K562 (cell line): Measurements from ENCODE around the gene FAM161A. TPM values are rescaled to one million over a fixed set of nuclear protein-coding genes. Genes with fewer than 3 reads are reported as not detected.
A peak's percentile ranks its signal among the peaks of the same experiment; 100 is the strongest.

ENCODE experiments used
- ATF7 ChIP-seq: fragments of 450-650 bp; IDR thresholded peaks from 2 replicates; pipeline ENCODE4 v1.7.1; 2014; ENCODE audit warnings: mild to moderate bottlenecking, moderate library complexity
- BMI1 ChIP-seq: fragments of 150-350 bp; IDR thresholded peaks from 2 replicates; pipeline ENCODE4 v1.6.1; 2014; ENCODE audit warnings: low read length
- CBX1 ChIP-seq: sonication (generic); IDR thresholded peaks from 2 replicates; pipeline ENCODE4 v1.6.1; 2016; ENCODE audit warnings: antibody characterized with exemption, low read depth, mild to moderate bottlenecking
- CTBP1 ChIP-seq: fragments of 450-650 bp; IDR thresholded peaks from 2 replicates; pipeline ENCODE4 v1.6.1; 2016; ENCODE audit warnings: borderline replicate concordance
- E2F5 ChIP-seq: sonication (generic); formaldehyde crosslinking; IDR thresholded peaks from 2 replicates; pipeline ENCODE4 v1.8.0; 2022; ENCODE audit warnings: mild to moderate bottlenecking, missing genetic modification reagents
- HDAC2 ChIP-seq: fragments of 450-650 bp; IDR thresholded peaks from 2 replicates; pipeline ENCODE4 v1.6.1; 2016; ENCODE audit warnings: mild to moderate bottlenecking
- KAT7 ChIP-seq: sonication (generic); formaldehyde crosslinking; IDR thresholded peaks from 2 replicates; pipeline ENCODE4 v1.8.0; 2022; ENCODE audit warnings: missing genetic modification reagents, mild to moderate bottlenecking, borderline replicate concordance
- KHSRP ChIP-seq: fragments of 450-650 bp; IDR thresholded peaks from 2 replicates; pipeline ENCODE4 v1.6.1; 2017
- KLF16 ChIP-seq: IDR thresholded peaks from 2 replicates; pipeline ENCODE4 v1.6.1; 2016; ENCODE audit warnings: antibody characterized with exemption
- LCOR ChIP-seq: sonication (generic); formaldehyde crosslinking; IDR thresholded peaks from 2 replicates; pipeline ENCODE4 v1.8.0; 2022; ENCODE audit warnings: mild to moderate bottlenecking, missing genetic modification reagents
- MNT ChIP-seq, 2 experiments: fragments of 450-650 bp; conservative IDR thresholded peaks; 2 replicates each; pipeline ENCODE4 v1.6.1; 2017; ENCODE audit warnings: mild to moderate bottlenecking in 2 of 2, moderate library complexity in 2 of 2
- OTX1 ChIP-seq: fragments of 450-650 bp; formaldehyde crosslinking; IDR thresholded peaks from 2 replicates; pipeline ENCODE4 v1.4.0; 2022; ENCODE audit warnings: mild to moderate bottlenecking
- PHF8 ChIP-seq: fragments of 200-600 bp; sonication (generic); IDR thresholded peaks from 2 replicates; pipeline ENCODE4 v1.6.1; 2012; ENCODE audit warnings: mixed run types, mild to moderate bottlenecking, inconsistent platforms, low read length, moderate library complexity, borderline replicate concordance
- RBM14 ChIP-seq: fragments of 200-400 bp; formaldehyde crosslinking; IDR thresholded peaks from 2 replicates; pipeline ENCODE4 v1.6.1; 2018; ENCODE audit warnings: low read depth, mild to moderate bottlenecking, low read length, moderate library complexity, borderline replicate concordance; ENCODE audit not compliant: insufficient read depth
- RFX1 ChIP-seq: fragments of 450-650 bp; IDR thresholded peaks from 2 replicates; pipeline ENCODE4 v1.6.1; 2016; ENCODE audit warnings: mild to moderate bottlenecking, moderate library complexity
- RFX7 ChIP-seq: fragments of 250-450 bp; sonication (Bioruptor Pico); IDR thresholded peaks from 2 replicates; pipeline ENCODE4 v1.5.1; 2021; ENCODE audit warnings: mild to moderate bottlenecking
- SETDB1 ChIP-seq: IDR thresholded peaks from one replicate; pipeline ENCODE4 v1.6.1; 2012; ENCODE audit warnings: low read length, control low read depth, inconsistent platforms
- SIN3A ChIP-seq, 2 experiments: fragments of 150-350 bp in 1 of 2; IDR thresholded peaks; 2 replicates each; pipeline ENCODE4 v1.6.1; 2011 to 2016; ENCODE audit warnings: borderline replicate concordance in 2 of 2, low read depth in 2 of 2, low read length in 2 of 2, mild to moderate bottlenecking in 2 of 2, moderate library complexity in 2 of 2; ENCODE audit not compliant: control insufficient read depth in 1 of 2
- SMARCA5 ChIP-seq: fragments of 450-650 bp; IDR thresholded peaks from 2 replicates; pipeline ENCODE4 v1.6.1; 2016
- SREBF2 ChIP-seq: sonication (generic); formaldehyde crosslinking; IDR thresholded peaks from 2 replicates; pipeline ENCODE4 v1.4.0; 2020; ENCODE audit warnings: mild to moderate bottlenecking, missing genetic modification reagents
- ZBTB33 ChIP-seq: sonication (generic); formaldehyde crosslinking; IDR thresholded peaks from 2 replicates; pipeline ENCODE4 v1.8.1; 2023; ENCODE audit warnings: mild to moderate bottlenecking, missing genetic modification reagents
- ZKSCAN3 ChIP-seq: fragments of 250-450 bp; sonication (Bioruptor Pico); IDR thresholded peaks from 2 replicates; pipeline ENCODE4 v1.4.0; 2020
- ZNF311 ChIP-seq: fragments of 250-450 bp; sonication (Bioruptor Pico); IDR thresholded peaks from 2 replicates; pipeline ENCODE4 v1.4.0; 2020; ENCODE audit warnings: mild to moderate bottlenecking, moderate library complexity
- ZNF507 ChIP-seq: conservative IDR thresholded peaks from 2 replicates; pipeline ENCODE4 v1.6.1; 2017; ENCODE audit warnings: missing genetic modification characterization, missing compliant biosample characterization
- polyA plus RNA-seq, 8 experiments: library from polyadenylated mRNA; depleted of rRNA in 4 of 8; stranded (reverse) in 5 of 8; unstranded in 3 of 8; fragments of >200 nt; fragmentation: Nextera tagmentation in 2 of 8; fragmentation: Illumina TruSeq in 1 of 8; extraction: Ambion mirVana in 2 of 8; extraction: Trizol in 1 of 8; gene quantifications; 2 replicates each; pipeline versions ENCODE4 v1.2.1 to v1.2.3, GENCODE V29; 2011 to 2014; ENCODE audit warnings: inconsistent platforms in 1 of 8, missing spikeins in 1 of 8
- total RNA-seq, 7 experiments: library from RNA; depleted of rRNA in 6 of 7; stranded (reverse); fragments of >200 nt in 6 of 7; fragmentation: Illumina TruSeq in 2 of 7; extraction: Trizol in 2 of 7; gene quantifications; 2 replicates each; pipeline versions ENCODE4 v1.2.1 to v1.2.3, GENCODE V29; 2011 to 2021; ENCODE audit warnings: low replicate concordance in 1 of 7

FAM161A gene
- total and polyA plus RNA-seq, 9 of the 15 experiments (the other 6 are each of a cell fraction or from before 2014, with no cell fraction given): 0.27 to 1.4 (median 0.80) TPM

GRCh38 chr2:61853847-61854563 lies at the start of gene FAM161A (continued):
- no peak for TF ChIP-seq E2F5 (CRISPR knock-in tag)
- TF ChIP-seq RFX1: peak; percentile 94
- no peak for TF ChIP-seq SETDB1
- TF ChIP-seq CBX1: no peak
- no peak for TF ChIP-seq RBM14
- TF ChIP-seq ZNF311 (CRISPR knock-in tag): no peak
- TF ChIP-seq ZNF507 (tag): no peak
- TF ChIP-seq ATF7: peak; percentile 17; the same call in 1 of the 2 replicates
- TF ChIP-seq SMARCA5: no peak
- no peak for TF ChIP-seq KLF16
- no peak for TF ChIP-seq ZBTB33
- peak; percentile 66; the same call in 1 of the 2 replicates for TF ChIP-seq KAT7 (CRISPR knock-in tag)
- peak; percentile 55; the same call in 1 of the 2 replicates for TF ChIP-seq BMI1
- no peak for TF ChIP-seq RFX7 (CRISPR knock-in tag)
- peak; percentile 59; the same call in 1 of the 2 replicates for TF ChIP-seq HDAC2
- no peak for TF ChIP-seq OTX1
- peak; percentile 34; the same call in 1 of the 2 replicates for TF ChIP-seq PHF8
- 0 out of 2 replicates have a peak, but pooled peaks have one; percentile 36 for TF ChIP-seq LCOR (CRISPR knock-in tag)
- TF ChIP-seq KHSRP: no peak
- TF ChIP-seq MNT (conservative IDR thresholded peaks at IDR 0.05): peak in 1 of 2 experiments; percentile 13; a peak in 1 of 4 replicates
- no peak for TF ChIP-seq SREBF2 (CRISPR knock-in tag)
- peak; percentile 87 to 95; a peak in 3 of 4 replicates for TF ChIP-seq SIN3A (IDR thresholded peaks at IDR 0.05; ENCODE audit: borderline replicate concordance in 2 of 2, control insufficient read depth in 1 of 2, low read depth in 2 of 2, low read length in 2 of 2)
- no peak for TF ChIP-seq ZKSCAN3 (CRISPR knock-in tag)
- TF ChIP-seq CTBP1: peak; percentile 34; the same call in 1 of the 2 replicates
